ENCODE measurements around the gene DARS1. TPM values are rescaled to one million over a fixed set of nuclear protein-coding genes. Genes with fewer than 3 reads are reported as not detected.

Gene DARS1
- polyA plus RNA-seq, 1 experiment: 44.0 TPM

- H3K27me3 ChIP-seq (ENCODE audit: control insufficient read depth, insufficient read depth, low read length): peaks cover 5% of the 10 kb centered on the region
- no peak for DNase-seq (ENCODE audit: low read depth)
- no peaks in the 10 kb centered on the region for H3K36me3 ChIP-seq (ENCODE audit: control insufficient read depth, insufficient read depth, low read length)
- TF ChIP-seq CTCF (IDR thresholded peaks at IDR 0.05; ENCODE audit: insufficient read depth, low read depth, low read length): no peak
- ChIA-PET POLR2A (no interaction called here), CTCF (no interaction called here)
- no peak overlapping the region for H3K4me3 ChIP-seq (ENCODE audit: low read depth, low read length)
Measured at GRCh38 chr2:136030406-136030805, 45.0 kb upstream of the DARS1 start.

- DNase-seq (ENCODE audit: low read depth): no peak
- TF ChIP-seq CTCF (IDR thresholded peaks at IDR 0.05; ENCODE audit: insufficient read depth, low read depth, low read length): no peak
- no peaks in the 10 kb centered on the region for H3K36me3 ChIP-seq (ENCODE audit: control insufficient read depth, insufficient read depth, low read length)
- ChIA-PET POLR2A (no interaction called here), CTCF (no interaction called here)
- H3K27me3 ChIP-seq (ENCODE audit: control insufficient read depth, insufficient read depth, low read length): peaks cover 5% of the 10 kb centered on the region
- H3K4me3 ChIP-seq (ENCODE audit: low read depth, low read length): no peak overlapping the region
Measured at GRCh38 chr2:136029149-136029548, 43.7 kb upstream of the DARS1 start.

GRCh38 chr2:136028001-136028400 is 42.6 kb upstream of the DARS1 start:
- ChIA-PET POLR2A (no interaction called here), CTCF (no interaction called here)
- Histone ChIP-seq H3K36me3 (ENCODE audit: control insufficient read depth, insufficient read depth, low read length) (no peaks in the 10 kb centered on the region), H3K27me3 (ENCODE audit: control insufficient read depth, insufficient read depth, low read length) (peaks cover 5% of the 10 kb centered on the region), H3K4me3 (ENCODE audit: low read depth, low read length) (no peak overlapping the region)
- DNase-seq (ENCODE audit: low read depth): no peak
- no peak for TF ChIP-seq CTCF (IDR thresholded peaks at IDR 0.05; ENCODE audit: insufficient read depth, low read depth, low read length)

GRCh38 chr2:136027112-136027511 is 41.7 kb upstream of the DARS1 start:
- Histone ChIP-seq H3K27me3 (ENCODE audit: control insufficient read depth, insufficient read depth, low read length) (peaks cover 5% of the 10 kb centered on the region), H3K36me3 (ENCODE audit: control insufficient read depth, insufficient read depth, low read length) (no peaks in the 10 kb centered on the region), H3K4me3 (ENCODE audit: low read depth, low read length) (no peak overlapping the region)
- no peak for DNase-seq (ENCODE audit: low read depth)
- ChIA-PET POLR2A (interaction anchor here (0.6 kb wide), 1 partner anchor 51 kb away, joined by 4 read pairs; no protein-coding TSS in a partner anchor), CTCF (no interaction called here)
- TF ChIP-seq CTCF (IDR thresholded peaks at IDR 0.05; ENCODE audit: insufficient read depth, low read depth, low read length): no peak

GRCh38 chr2:136025057-136025973 is 39.9 kb upstream of the DARS1 start:
- POLR2A ChIA-PET: no interaction called here
- H3K27me3 ChIP-seq (ENCODE audit: control insufficient read depth, insufficient read depth, low read length): peaks cover 2% of the 10 kb centered on the region; the same call in 1 of the 2 replicates
- no peaks in the 10 kb centered on the region for H3K36me3 ChIP-seq (ENCODE audit: control insufficient read depth, insufficient read depth, low read length)
- CTCF ChIA-PET: interaction anchor here (0.7 kb wide), 1 partner anchor 9 kb away, joined by 3 read pairs; no protein-coding TSS in a partner anchor
- no peak for TF ChIP-seq CTCF (IDR thresholded peaks at IDR 0.05; ENCODE audit: insufficient read depth, low read depth, low read length)
- peak; percentile 11 for DNase-seq (ENCODE audit: low read depth)
- peak overlapping the region; percentile 11; the same call in 1 of the 2 replicates for H3K4me3 ChIP-seq (ENCODE audit: low read depth, low read length)
